Mucosa of stomach (tissue), 1 donor: Measurements from ENCODE around the gene VPS37B.

Experiments used
- H3K27me3 ChIP-seq: one replicate; pipeline ENCODE4 v1.7.0; 2013; ENCODE audit warnings: mild to moderate bottlenecking, low read length; ENCODE audit not compliant: control insufficient read depth, insufficient read depth
- H3K36me3 ChIP-seq: one replicate; pipeline ENCODE4 v1.7.0; 2013; ENCODE audit warnings: low read length; ENCODE audit not compliant: control insufficient read depth, insufficient read depth
- H3K4me1 ChIP-seq: one replicate; pipeline ENCODE4 v1.7.0; 2013; ENCODE audit warnings: mild to moderate bottlenecking, low read length; ENCODE audit not compliant: control insufficient read depth, insufficient read depth
- H3K4me3 ChIP-seq: one replicate; pipeline ENCODE4 v1.7.0; 2013; ENCODE audit warnings: low read length
- H3K9ac ChIP-seq: one replicate; pipeline ENCODE4 v1.7.0; 2013; ENCODE audit warnings: mild to moderate bottlenecking, low read length, moderate library complexity
- H3K9me3 ChIP-seq: one replicate; pipeline ENCODE4 v1.7.0; 2013; ENCODE audit warnings: mild to moderate bottlenecking, low read length, moderate library complexity; ENCODE audit not compliant: control insufficient read depth
- donor health status: Pancreatic carcinoma.

The VPS37B gene

DNA sequence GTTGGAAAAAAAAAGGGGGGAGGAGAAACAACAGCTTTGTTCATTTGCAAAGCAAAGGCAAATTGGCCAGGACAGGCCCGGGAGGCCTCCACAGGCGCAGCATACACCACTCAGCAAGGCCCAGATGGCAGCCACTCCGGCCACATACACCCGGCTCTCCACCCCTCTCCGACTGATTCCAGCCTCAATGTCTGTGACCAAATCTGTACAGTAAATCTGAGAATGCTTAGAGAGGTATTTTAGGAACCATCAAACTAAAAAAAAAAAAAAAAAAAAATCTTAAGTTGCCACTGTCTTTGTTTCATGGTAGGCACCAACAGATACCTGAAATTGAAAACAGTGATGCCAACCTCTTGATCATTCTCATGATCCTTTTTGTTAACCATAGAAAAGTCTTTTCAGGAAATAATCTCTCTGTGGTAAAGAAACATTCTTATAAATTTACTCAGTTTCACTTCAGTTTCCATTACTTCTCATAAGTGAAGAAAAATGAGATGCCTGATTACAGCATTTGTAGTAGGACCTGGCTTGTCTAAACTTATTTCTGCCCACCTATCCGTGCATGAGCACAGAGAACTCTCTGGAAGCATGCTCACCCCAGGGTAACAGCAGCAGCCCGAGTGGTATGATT, 20.2 kb downstream of the VPS37B start:
- no peak overlapping the region for H3K4me3 ChIP-seq
- H3K27me3 ChIP-seq: no peaks in the 10 kb centered on the region
- H3K36me3 ChIP-seq: no peaks in the 10 kb centered on the region
- no peak overlapping the region for H3K9ac ChIP-seq
- H3K9me3 ChIP-seq: no peaks in the 10 kb centered on the region
- H3K4me1 ChIP-seq: peaks cover 66% of the 10 kb centered on the region

DNA sequence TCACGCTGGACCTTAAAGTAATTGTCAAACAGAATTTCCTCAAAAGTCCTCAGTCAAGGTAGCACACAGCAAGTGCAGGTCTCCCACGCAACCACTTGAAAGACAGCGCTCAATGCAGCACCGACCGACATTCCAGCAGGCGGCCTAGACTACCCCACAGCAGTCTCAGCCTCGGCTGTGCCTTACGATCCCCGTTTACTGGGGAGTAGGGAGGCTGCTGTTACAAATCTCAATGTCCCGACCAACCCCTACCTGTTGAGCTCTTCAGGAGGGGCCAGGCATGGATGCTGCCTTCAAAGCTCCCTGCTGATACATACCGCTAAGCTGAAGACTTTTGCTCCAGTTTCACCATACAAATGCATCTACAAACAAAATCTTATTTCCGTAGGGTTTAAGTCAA, 21.8 kb downstream of the VPS37B start:
- H3K36me3 ChIP-seq: no peaks in the 10 kb centered on the region
- H3K4me1 ChIP-seq: peaks cover 62% of the 10 kb centered on the region
- H3K9ac ChIP-seq: no peak overlapping the region
- H3K4me3 ChIP-seq: no peak overlapping the region
- H3K9me3 ChIP-seq: no peaks in the 10 kb centered on the region
- H3K27me3 ChIP-seq: no peaks in the 10 kb centered on the region

DNA sequence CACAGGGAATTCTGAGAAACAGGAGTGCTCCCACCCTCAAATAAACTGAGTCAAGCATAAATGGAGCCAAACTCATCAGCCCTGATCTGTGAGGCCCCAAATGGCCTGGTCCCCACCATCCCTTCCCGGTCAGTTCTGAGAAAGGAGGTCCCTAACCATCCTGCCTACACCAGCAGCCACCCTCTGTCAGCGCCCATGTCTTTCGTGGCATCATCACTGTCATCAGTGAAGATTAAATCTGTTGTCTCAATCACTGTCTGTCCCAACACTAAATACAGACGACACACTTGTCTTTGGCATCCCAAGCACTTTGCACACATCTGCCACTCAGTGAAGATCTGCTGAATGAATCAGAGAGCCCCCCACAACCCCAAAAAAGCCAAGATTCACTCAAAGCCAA, 22.4 kb downstream of the VPS37B start:
- Histone ChIP-seq H3K27me3 (no peaks in the 10 kb centered on the region), H3K36me3 (peaks cover 3% of the 10 kb centered on the region), H3K4me3 (no peak overlapping the region), H3K9ac (peak overlapping the region; percentile 64), H3K4me1 (peaks cover 62% of the 10 kb centered on the region), H3K9me3 (no peaks in the 10 kb centered on the region)

DNA sequence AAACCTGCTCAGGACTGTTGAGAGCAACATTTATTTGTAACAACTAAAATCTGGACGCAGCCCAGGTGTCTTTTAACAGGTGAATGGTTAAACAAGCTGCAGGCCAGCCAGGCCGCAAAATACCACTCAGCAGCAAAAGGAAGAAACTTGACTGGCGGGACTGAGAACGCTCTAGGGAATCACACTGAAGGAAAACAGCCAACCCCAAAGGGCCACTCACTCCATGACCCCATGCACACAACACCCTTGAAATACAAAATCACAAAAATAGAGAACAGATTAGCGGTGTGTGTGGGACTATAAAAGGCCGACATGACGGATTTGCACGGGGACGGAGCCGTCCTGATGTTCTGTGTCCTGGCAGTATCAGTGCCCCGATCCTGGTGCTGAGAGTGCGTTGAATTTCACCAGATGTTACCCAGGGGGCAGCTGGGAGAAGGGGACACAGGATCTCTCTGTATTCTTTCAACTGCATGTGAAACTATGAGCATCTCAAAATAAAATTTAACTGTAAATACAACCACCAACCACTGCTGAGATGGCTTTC, 23.0 kb downstream of the VPS37B start:
- Histone ChIP-seq H3K4me3 (no peak overlapping the region), H3K27me3 (no peaks in the 10 kb centered on the region), H3K9ac (peak overlapping the region; percentile 64), H3K9me3 (no peaks in the 10 kb centered on the region), H3K36me3 (peaks cover 7% of the 10 kb centered on the region), H3K4me1 (peaks cover 68% of the 10 kb centered on the region)

DNA sequence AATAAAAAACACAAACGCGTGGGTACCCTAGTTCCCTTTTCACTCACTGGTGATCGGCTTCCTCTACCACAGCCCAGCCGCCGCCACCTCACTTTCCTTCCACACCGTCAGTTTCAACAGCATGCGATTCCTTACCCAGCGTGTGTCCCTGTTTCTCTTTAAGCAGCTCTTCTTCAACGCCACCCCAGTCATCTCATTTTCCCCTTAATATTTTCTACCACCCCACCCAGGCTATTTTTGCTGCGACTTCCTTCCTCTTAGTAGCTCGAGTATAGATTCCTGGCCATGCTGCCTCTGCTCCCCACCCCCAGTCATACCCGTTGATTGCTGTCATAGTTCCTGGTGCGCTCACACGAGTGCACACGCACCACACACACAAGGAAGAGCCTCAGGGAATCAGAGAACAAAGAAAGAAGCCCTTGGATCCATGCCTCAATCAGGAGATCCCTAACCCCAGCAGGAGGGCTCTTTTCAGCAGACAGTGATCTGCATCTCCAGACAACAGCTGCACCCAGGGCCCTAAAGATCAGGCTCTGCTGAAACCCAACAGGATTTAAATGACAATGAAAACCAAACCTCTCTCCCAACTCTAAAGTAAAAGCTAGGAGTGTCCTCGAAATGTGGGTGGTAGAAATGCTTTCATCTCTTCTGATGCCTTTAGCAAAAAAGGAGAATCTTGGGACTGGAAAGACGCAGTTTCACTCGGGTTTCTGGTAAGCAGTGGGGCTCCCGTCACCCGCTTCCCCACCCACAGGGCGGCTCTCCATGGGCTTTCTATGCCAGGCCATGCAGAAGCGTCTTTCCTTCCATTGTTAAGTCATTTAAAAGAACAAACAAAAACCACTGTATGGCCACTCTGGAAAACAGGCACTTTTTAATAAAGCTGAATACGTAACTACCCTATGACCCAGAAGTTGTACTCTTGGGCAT, 23.8 kb downstream of the VPS37B start:
- H3K27me3 ChIP-seq: no peaks in the 10 kb centered on the region
- H3K9me3 ChIP-seq: no peaks in the 10 kb centered on the region
- H3K4me3 ChIP-seq: peak overlapping the region; percentile 18
- peak overlapping the region; percentile 64 for H3K9ac ChIP-seq
- H3K4me1 ChIP-seq: peaks cover 72% of the 10 kb centered on the region
- H3K36me3 ChIP-seq: peaks cover 7% of the 10 kb centered on the region

DNA sequence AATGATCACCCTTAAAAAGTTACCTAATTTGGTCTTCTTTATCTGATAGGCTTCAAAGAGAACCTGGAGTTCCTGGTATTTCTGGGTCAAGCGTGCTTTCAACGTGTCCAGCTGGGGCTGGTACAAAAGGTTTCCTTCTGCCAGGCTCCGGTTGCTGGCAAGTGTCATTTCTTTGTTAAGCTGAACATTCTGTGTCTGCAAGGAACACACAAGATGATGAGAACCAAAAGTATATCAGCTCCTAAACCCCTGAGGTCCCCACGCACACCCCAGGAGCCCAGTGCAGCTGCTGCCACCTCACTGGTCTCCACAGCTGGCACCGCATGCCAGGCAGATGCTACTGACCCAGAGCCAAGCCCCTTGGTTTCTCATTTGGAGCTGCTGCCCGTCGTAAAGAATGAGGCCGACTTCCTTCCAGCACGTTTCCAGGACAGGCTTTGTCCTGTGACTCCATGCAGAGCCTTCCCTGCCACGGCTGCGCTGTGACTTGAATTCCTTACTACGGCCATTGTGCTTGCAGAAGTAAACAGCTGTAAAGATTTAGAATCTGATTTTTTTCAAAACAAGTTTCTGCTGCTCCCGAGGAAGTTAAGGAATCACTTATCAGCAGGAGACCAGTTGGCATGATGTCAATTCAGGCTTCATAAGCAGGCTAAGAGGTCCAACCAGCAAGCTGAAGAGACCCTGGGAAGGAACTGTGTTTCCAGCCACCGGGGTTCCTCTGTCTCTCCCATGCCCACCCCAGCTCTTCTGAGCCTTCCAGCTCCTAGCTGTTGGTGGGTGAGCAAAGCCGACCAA, 24.9 kb downstream of the VPS37B start:
- Histone ChIP-seq H3K4me3 (peak overlapping the region; percentile 18), H3K4me1 (peaks cover 72% of the 10 kb centered on the region), H3K36me3 (peaks cover 7% of the 10 kb centered on the region), H3K9ac (peak overlapping the region; percentile 64), H3K27me3 (no peaks in the 10 kb centered on the region), H3K9me3 (no peaks in the 10 kb centered on the region)

DNA sequence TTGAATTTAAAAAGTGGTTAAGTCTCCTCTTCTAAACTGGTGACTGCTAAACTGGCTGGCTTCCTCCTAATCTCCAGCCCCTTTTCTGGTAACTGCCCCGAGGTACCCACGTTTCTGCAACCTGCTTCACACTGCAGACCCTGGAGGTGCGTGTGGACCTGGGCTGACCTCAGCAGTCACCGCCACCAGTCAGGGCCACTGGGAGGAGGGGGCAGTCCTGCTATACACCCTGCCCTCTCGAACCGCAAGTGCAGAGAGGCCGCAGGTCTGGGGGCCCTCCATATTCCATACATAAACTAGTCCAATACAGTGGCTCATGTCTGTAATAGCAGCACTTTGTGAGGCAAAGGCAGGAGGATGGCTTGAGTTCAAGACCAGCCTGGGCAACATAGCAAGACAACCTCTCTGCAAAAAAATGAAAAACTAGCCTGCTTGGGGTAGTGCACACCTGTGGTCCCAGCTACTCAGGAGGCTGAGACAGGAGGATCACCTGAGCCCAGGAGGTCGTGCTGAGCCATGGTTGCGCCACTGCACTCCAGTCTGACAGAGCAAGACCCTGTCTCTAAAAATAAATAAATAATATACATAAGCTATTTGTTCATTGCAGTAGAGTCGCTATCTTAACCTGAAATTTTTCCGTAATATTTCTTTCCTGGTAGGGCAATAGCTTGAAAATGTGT, 25.6 kb downstream of the VPS37B start:
- peaks cover 13% of the 10 kb centered on the region for H3K36me3 ChIP-seq
- no peak overlapping the region for H3K9ac ChIP-seq
- H3K27me3 ChIP-seq: no peaks in the 10 kb centered on the region
- H3K9me3 ChIP-seq: no peaks in the 10 kb centered on the region
- H3K4me3 ChIP-seq: no peak overlapping the region
- peaks cover 68% of the 10 kb centered on the region for H3K4me1 ChIP-seq

DNA sequence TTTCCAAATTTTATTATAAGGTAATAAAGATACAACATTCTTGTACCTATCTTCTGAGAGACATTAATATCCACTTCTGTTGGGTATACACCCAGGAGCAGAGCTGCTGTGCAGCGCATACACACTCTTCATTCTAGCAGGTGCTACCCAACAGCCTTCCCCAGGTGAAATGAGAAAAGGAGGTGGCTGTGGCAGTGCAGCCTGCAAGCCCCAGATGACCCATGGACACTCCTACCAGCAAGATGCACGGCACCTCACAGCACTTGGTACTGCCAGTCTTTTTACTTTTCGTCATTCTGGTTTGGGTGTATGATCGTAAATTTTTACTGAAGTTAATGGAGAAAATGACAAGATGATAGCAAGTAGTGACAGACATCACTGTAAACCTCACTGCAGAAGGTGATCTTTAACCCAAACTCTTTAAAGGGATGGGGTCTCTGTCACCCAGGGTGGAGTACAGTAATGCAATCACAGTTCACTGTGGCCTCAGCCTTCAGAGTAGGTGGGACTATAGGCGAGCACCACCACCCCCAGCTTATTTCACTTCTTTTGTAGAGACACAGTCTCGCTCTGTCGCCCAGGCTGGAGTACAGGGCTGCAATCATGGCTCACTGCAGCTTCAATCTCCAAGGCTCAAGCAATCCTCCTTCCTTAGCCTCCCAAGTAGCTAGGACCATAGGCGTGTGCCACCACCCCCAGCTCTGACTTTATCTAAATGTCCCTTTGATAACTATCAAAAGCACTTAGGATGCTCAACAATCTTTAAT, 26.5 kb downstream of the VPS37B start:
- H3K4me1 ChIP-seq: peaks cover 66% of the 10 kb centered on the region
- H3K9me3 ChIP-seq: no peaks in the 10 kb centered on the region
- no peak overlapping the region for H3K4me3 ChIP-seq
- H3K9ac ChIP-seq: no peak overlapping the region
- peaks cover 15% of the 10 kb centered on the region for H3K36me3 ChIP-seq
- no peaks in the 10 kb centered on the region for H3K27me3 ChIP-seq

DNA sequence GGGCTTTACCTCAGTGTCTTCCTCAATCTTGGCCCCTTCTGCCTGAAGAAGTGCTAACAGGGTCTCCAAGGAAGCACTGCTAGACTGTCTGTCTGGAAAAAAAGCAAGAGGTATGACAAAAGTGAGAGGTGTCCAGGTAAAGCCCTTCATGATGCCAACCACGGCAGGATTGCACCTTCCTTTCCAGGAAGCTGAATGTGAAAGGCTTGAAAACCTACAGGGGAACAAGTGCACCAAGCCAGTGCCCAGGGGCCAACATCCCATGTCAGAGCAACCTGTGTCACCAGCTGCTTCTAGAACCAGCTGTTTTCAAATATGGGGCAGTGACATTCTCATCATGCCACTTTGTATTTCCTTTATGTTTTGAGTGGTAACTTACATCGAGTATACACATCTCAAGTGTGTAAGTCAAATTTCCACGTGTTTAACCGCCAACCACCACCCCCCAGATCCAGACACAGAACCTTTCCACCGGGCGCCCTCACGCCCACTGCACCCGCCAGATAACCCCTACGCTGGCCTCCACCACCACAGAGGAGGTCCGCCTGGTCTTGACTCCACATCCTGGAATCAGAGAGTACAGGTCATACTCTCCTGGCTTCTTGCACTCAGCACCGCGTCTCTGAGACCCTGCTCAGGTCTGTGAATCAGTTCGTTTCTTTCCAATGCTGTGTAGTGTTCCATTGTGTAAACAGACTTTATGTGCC, 27.3 kb downstream of the VPS37B start:
- Histone ChIP-seq H3K4me1 (peaks cover 59% of the 10 kb centered on the region), H3K9me3 (no peaks in the 10 kb centered on the region), H3K9ac (peak overlapping the region; percentile 40), H3K27me3 (no peaks in the 10 kb centered on the region), H3K36me3 (peaks cover 15% of the 10 kb centered on the region), H3K4me3 (no peak overlapping the region)

DNA sequence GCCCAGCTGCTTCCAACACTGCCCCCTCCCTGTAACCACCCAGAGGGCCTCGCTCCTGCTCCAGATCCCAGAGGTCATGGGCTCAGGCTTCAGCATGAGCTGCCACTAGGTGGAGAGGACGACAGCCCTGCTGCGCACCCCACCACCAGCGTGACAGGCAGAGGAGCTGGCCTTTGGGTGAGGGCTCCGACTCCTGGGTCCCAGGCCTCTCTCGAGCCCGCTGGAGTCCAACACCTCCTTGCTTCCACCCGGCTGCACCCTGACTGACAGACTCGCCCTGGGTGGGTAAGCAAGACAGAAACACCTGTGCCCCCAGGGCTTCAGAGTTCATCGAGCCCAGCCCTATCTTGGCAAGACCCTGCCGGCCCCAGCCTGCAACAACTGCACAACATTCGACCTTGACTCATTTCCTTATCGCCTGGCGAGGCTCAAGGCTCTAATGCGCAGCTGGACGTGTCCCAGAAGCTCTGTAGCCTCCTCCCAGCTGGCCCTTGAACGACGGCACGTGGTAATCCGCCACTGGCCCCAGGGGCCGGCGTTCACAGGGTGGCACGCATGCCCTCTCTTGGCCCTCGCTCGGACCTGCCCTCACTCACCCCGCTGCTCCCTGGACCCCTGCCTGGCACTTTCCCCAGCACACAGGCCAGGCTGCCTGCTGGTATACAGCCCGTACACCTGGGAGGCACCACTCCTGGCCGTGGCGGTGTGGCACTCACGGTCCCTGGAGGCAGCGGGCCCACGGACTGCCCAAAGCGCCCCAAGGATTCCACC, 28.0 kb downstream of the VPS37B start:
- no peak overlapping the region for H3K4me3 ChIP-seq
- H3K36me3 ChIP-seq: peaks cover 15% of the 10 kb centered on the region
- H3K4me1 ChIP-seq: peaks cover 59% of the 10 kb centered on the region
- peak overlapping the region; percentile 40 for H3K9ac ChIP-seq
- H3K9me3 ChIP-seq: no peaks in the 10 kb centered on the region
- H3K27me3 ChIP-seq: no peaks in the 10 kb centered on the region
